Liver (tissue), 3 donors: ENCODE results near the gene DCC.

Experiments used
- ATF3 ChIP-seq: IDR thresholded peaks from 2 replicates; pipeline ENCODE4 v1.6.1; 2016; ENCODE audit warnings: antibody characterized with exemption
- CTCF ChIP-seq: fragments of 150-350 bp; IDR thresholded peaks from 2 replicates; pipeline ENCODE4 v1.5.1; 2017; ENCODE audit warnings: improper control_type of control experiment, low read depth, low read length; ENCODE audit not compliant: missing input control
- JUND ChIP-seq, 2 donors: IDR thresholded peaks; 2 replicates each; pipeline ENCODE4 v1.6.1; 2016; ENCODE audit warnings: antibody characterized with exemption in 2 of 2
- MAX ChIP-seq: IDR thresholded peaks from 2 replicates; pipeline ENCODE4 v1.6.1; 2016; ENCODE audit warnings: antibody characterized with exemption
- REST ChIP-seq: IDR thresholded peaks from 2 replicates; pipeline ENCODE4 v1.6.1; 2016; ENCODE audit warnings: antibody characterized with exemption, mild to moderate bottlenecking
- SP1 ChIP-seq: IDR thresholded peaks from 2 replicates; pipeline ENCODE4 v1.6.1; 2018; ENCODE audit warnings: antibody characterized with exemption, mild to moderate bottlenecking
- TAF1 ChIP-seq: conservative IDR thresholded peaks from 2 replicates; pipeline ENCODE4 v1.6.1; 2016; ENCODE audit warnings: antibody characterized with exemption, mild to moderate bottlenecking
- YY1 ChIP-seq: IDR thresholded peaks from 2 replicates; pipeline ENCODE4 v1.6.1; 2016; ENCODE audit warnings: antibody characterized with exemption, mild to moderate bottlenecking
- donor health status: healthy.
- donor health status: healthy.

GRCh38 chr18:53114441-53114840, 774.4 kb downstream of the DCC start:
- no peak for TF ChIP-seq CTCF
- TF ChIP-seq YY1 = no peak
- TF ChIP-seq REST = no peak
- no peak for TF ChIP-seq ATF3
- no peak for TF ChIP-seq JUND (IDR thresholded peaks at IDR 0.05)
- no peak for TF ChIP-seq TAF1
- TF ChIP-seq MAX = no peak
- no peak for TF ChIP-seq SP1
